GM21737 (cell line): ENCODE measurements around the gene ZC3H7B.

Experiments used
- ATAC-seq: cut with Tn5 transposase; IDR thresholded peaks from one replicate; pipeline ENCODE4 v1.9.1; 2021; ENCODE audit warnings: mild to moderate bottlenecking, moderate library complexity; ENCODE audit not compliant: unreplicated experiment

Gene ZC3H7B

DNA sequence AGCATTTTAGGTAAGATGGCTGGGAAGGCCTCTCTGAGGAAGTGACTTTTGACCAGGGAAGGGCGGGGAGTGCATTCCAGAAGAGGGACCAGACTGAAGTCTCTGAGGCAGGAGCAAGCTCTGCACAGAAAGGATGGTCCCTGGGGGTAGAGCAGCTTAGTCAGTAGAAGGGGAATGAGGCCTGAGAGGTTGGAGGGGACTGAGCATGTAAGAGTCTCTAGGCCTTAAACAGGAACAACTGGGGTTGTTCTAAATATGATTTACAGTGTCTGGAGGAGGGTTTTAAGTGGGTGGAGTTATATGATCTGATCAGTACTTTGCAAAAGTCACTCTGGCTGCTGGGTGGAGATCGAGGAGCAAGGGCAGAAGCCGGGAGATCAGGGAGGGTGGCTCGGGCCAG lies 48.8 kb downstream of the ZC3H7B start:
- no peak for ATAC-seq

DNA sequence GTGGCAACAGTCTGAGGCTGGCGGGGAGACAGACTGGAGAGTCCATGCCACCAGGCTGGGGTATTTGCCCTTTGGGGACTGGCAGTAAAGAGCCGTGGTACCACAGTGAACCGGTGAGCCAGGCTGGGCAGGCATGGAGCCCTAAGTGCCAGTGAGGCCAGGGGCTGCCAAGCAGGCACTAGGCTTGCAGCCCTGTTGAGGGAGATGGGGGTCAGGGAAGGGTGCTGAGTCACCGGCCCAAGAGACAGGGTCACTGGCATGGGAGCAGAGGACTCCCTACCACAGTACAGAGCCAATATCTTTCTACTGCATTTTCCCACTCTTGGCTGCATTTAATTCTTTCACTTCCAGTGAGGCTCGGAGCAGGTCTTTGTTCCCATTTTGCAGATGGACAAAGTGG lies 49.7 kb downstream of the ZC3H7B start:
- no peak for ATAC-seq

DNA sequence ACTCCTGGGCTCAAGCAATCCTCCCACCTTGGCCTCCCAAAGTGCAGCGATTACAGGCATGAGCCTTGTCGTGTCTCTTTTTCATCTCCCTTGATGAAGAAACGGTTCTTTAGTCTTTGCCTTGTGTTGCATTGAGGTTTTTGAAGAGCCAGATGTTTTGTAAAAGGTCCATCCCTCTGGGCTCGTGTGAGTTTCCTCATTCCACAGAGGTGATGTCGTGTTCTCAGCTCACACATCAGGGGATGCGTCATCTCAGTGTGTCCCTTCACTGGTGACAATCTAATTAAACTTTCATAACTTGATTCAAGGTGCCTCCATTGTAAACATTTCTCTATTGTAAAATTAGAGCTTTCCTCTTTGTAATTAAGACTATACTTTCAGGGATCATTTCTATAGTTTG lies 50.7 kb downstream of the ZC3H7B start:
- ATAC-seq, result no peak

DNA sequence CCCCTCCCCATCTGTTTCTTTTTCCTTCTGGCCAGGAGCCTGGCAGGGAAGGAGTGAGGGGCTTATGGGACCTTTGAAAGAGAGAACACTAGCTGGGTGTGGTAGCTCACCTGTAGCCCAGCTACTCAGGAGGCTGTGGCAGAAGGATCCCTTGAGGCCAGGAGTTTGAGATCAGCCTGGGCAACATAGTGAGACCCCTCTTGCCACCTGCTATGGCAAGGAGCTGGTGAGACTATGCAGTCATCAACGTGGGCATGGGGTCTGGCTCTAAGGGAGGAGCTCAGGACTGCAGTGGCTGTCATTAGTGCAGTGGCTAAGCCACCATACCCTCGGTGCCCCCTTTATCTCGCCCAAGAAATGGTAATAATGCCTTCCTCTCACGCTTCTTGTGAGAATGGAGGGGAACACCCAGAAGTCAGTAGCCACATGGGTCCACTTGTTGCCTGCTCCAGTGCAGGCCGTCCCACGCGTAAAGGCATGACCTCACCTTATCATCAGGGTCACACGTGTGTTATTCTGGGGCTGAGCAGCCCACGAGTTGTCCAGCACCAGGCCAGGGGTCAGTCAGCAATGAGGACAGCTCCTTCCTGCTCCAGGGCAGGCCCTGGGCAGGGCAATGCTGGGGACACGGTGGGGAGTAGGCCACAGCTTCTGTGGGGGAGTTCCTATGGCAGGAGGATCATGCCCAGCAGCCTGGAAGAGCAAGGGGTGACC lies 52.7 kb downstream of the ZC3H7B start:
- ATAC-seq, result no peak

DNA sequence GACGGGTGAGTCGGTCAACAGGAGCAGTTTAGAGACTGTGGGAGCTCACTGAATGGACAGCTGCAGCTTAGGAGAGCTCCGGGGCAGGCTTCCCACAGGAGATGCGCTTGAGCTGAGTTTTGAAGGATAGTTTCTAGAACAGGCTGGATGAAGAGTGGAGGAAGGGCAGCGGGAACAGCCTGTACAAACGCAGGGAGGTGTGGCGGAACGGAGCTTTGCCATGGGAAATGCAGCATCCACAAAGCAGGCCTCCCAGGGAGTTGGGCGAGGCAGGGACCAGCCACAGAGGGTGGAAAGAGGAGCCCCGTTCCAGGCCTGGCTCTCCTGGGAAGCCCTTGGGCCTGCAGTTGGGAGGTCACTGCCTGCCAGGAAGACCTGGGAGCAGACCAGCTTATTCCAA lies 53.7 kb downstream of the ZC3H7B start:
- ATAC-seq, result no peak

DNA sequence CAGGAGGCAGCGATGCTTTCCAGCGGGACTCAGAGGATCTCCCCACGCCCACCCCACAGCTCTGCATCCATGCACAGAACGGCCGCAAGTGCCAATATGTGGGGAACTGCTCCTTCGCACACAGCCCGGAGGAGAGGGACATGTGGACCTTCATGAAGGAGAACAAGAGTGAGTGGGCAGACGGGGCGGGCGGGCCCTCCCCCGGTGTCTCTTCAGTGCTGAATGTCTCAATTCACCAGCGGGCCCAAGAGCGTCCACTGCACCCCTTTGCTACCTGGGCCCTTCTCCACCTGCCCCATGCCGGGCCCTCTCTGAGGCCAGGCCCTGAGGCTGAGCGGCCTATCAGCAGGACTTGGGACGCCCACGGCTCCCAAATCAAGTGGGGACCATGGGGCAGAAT lies 54.6 kb downstream of the ZC3H7B start:
- no peak for ATAC-seq

DNA sequence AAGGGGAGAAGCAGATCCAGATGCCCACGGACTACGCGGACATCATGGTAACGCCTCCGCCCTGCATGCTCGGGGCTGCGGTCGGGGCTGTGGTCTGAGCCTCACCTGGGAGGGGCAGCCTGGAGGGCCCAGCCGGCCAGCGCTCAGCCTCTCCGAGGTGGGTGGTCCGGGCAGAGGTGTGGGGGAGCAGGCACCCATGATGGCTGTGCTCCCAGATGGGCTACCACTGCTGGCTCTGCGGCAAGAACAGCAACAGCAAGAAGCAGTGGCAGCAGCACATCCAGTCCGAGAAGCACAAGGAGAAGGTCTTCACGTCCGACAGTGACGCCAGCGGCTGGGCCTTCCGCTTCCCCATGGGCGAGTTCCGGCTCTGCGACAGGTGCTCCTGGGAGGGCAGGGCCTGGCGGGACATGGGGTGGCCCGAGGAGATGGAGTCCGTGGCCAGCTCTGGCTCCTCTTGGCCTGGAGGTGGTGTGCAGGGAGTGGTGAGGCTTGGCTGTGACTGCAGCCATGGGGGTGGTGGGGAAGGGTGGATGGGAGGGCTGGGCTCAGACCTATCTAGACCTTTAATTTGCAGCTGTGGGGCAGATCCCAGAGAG lies 55.2 kb downstream of the ZC3H7B start:
- ATAC-seq, result no peak

DNA sequence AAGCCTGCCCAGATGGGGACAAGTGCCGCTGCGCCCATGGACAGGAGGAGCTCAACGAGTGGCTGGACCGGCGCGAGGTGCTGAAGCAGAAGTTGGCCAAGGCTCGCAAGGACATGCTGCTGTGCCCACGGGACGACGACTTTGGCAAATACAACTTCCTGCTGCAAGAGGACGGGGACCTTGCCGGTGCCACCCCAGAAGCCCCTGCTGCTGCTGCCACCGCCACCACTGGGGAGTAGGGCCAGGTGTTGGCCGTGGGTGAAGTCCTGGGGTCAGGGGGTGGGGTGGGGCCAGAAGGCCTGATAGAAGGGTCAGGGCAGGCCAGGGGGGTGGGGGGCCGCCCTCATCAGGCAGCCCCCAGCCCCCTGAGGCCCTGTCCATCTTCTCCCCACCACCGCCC lies 55.9 kb downstream of the ZC3H7B start:
- ATAC-seq, result no peak

DNA sequence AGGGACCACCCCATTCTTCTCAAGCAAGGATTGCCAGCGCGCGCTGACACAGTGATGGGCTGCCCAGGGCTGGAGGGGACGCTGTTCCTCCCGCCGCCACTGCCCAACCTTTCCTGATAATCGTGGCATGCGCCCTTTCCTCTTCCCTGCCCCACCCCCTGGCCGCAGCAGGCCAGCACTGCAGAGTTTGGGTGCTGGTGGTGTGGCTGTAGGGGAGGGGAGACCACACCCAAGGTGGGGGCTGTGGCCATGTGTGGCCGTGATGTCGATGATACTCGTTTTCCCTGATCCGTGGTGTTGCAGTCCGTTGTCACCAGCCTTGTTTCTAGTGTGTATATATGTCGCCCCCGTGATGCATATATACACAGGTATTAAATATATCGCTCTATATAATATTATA lies 57.6 kb downstream of the ZC3H7B start:
- no peak for ATAC-seq

DNA sequence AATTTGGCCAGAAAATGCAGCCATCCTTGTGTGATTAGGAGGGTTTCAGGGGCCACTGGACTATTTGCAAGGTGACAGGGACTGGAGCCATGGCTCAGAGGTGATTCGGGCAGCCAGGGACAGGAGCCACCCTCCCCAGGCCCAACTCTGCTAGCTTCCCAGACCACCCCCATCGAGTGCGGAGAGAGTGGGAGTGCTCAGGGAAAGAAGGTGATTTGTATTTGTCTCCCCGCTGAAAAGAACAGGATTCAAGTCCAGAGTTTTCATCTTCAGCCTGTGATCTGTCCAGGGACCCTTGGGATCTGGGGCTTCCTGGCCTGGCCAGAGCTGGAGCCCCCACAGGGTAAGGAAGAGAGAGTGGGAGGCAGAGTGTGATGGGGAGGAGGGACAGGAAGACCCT lies 58.1 kb downstream of the ZC3H7B start:
- ATAC-seq, result no peak

DNA sequence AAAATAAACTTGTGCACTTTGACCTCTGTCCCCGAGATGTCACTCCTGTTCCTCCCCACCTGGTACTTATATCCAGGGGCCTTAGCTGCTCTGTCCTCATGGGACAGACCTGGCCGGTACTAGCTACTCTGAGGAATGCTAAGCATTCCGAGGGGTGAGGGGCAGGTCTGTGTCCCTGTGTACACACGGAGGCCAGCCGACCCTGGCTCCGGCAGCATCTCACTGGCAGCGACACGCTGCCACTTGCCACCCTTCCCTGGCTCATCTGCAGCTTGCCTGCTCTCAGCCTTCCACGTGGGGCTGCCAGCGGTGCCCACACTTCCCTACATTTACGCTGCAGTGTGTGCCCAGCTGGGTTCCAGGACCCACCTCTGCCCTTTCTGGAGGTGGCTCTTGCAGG lies 58.8 kb downstream of the ZC3H7B start:
- ATAC-seq, result no peak

DNA sequence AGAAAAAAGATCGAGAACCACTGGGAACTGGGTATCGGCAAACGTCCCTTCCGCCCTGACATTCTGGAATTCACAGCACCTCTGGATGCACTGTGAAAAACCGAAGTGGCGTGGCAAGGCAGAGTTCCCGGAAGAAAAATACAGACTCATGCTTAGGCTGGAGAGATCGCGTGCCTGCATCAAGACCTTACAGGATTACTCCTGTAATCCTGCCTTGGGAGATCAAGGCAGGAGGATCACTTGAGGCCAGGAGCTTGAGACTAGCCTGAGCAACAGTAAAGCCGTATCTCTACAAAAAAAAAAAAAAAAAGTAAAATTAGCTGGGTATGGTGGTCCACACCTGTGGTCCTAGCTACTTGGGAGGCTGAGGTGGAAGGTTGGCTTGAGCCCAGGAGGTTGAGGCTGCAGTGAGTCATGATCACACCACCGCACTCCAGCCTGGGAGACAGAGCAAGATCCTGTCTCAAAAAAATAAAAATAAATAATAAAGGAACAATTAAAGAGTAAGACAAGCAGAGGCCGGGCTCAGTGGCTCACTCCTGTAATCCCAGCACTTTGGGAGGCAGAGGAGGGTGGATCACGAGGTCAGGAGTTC lies 60.5 kb downstream of the ZC3H7B start:
- no peak for ATAC-seq

DNA sequence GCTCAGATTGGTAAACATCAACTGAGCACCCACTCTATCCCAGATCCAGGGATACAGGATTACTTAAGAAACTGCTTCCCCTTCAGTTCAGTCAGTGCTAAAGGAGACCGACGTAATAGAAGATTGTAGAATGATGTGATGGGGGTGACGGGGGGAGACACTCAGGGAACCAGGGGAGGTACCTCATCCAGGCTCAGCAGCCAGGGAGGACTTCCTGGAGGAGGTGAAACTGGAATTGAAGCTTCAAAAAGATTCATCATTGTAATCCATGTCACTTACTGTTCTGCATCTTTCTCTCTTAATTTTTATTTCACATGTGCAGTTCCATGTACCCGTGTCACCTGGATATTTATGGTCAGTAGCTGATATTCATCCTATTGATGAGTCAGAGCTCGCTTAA lies 61.3 kb downstream of the ZC3H7B start:
- no peak for ATAC-seq

DNA sequence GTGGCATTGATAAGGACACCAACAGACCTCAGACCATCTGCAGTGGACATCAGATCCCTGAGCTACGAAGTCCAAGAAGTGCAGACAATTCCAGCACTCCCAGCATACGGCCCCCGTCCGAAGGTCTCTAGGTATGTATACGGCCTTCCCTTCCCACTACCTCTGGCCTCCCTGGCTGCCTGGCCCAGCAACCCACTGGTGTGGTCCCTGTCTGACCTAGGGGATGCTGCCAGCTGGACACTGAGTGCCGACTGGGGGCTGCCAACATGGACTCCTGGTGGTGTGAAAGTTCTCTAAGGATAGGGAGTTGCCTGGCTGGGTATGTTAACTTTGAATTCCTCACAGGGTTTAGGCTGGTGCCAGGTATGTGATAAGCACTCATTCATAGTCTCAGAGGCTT lies 62.9 kb downstream of the ZC3H7B start:
- ATAC-seq, result no peak

DNA sequence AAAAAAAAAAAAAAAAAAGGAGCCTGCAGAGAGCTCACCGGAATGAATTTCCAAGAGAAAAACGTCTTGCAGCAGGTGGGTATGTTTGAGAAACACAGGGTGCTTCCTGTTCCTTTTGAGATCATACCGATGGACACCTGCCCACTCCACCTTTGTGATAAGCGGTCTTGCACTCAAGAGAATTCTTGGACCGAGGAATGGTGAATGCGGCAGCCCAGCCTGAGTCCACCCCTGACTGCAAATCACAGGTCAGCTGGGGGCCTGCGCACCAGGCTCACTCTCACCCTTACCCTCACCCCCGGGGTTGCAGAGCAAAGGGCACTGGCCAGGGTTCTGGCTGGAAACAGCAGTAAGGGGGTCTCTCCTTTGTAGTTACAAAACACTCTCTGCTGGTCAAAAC lies 63.6 kb downstream of the ZC3H7B start:
- ATAC-seq, result no peak

DNA sequence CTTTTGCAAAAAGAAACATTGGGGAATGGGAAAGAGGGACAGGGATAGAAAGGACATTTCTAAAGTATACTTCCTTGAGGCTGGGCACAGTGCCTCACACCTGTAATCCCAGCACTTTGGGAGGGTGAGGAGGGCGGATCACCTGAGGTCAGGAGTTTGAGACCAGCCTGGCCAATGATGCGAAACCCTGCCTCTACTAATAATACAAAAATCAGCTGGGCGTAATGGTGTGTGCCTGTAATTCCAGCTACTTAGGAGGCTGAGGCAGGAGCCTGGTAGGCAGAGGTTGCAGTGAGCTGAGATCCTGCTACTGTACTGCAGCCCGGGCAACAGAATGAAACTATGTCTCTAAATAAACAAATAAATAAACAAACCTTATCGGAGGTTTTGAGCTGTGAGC lies 64.1 kb downstream of the ZC3H7B start:
- ATAC-seq, result no peak

DNA sequence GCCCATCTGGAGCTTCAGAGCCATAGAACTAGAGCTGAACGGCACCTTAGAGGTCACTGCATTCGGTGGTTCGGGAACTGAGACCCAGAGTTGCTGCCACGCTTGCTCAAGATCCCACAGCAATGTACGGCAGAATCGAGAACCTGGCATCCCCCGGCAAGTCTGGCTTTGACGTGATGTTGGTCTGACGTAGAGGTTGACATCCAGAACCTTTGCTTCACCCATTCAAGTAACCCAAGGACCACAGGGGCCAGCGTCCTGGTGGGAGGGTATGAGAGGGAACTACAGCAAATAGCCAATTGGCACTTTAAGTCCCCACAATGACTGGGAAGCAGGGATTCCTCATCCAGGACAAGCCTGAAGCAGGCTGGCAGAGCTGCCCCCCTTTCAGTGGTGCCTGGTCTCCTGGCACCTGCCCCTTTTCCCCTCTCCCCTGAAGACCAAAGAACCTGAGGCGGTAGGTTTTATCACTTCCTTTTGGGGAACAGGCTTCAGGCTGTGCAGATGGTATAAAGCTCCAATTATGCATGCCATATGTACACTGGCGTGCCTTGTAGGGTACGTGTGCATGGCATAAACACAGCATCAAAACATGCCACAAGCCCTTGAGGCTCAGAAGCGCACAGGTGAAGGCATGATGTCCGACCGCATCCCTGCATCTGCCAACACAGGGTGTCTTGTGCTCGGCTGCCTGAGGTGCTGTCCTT lies 65.2 kb downstream of the ZC3H7B start:
- ATAC-seq, result no peak

DNA sequence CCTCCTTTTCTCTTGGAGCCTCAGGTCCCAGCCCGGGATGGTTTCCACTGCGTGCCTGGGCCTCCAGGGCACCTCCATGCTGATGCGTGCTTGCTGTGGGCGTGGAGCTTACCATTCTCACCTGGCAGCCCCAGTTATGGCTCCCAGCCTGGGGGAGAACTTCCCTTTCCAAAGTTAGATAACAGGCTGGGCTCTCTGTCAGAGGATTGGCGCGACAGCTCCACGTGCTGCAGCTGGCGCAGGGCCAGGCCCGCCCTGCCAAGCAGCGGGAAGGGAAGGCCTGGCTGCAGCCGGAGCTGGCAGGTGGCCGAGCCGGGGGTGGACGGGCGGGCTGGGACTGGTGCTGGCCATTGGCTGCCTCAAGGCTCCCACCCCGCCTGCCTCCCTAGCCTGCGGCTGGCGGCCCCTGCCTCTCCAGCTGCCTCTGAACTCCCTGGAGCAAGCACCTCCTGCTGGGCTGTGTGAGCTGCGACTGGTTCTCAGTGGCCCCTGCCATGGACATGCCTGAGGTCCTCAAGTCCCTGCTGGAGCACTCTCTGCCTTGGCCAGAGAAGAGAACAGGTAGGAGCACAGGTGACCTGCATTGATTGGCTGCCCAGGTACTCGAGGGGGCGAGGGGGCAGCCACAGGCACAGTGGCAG lies 65.8 kb downstream of the ZC3H7B start:
- no peak for ATAC-seq

DNA sequence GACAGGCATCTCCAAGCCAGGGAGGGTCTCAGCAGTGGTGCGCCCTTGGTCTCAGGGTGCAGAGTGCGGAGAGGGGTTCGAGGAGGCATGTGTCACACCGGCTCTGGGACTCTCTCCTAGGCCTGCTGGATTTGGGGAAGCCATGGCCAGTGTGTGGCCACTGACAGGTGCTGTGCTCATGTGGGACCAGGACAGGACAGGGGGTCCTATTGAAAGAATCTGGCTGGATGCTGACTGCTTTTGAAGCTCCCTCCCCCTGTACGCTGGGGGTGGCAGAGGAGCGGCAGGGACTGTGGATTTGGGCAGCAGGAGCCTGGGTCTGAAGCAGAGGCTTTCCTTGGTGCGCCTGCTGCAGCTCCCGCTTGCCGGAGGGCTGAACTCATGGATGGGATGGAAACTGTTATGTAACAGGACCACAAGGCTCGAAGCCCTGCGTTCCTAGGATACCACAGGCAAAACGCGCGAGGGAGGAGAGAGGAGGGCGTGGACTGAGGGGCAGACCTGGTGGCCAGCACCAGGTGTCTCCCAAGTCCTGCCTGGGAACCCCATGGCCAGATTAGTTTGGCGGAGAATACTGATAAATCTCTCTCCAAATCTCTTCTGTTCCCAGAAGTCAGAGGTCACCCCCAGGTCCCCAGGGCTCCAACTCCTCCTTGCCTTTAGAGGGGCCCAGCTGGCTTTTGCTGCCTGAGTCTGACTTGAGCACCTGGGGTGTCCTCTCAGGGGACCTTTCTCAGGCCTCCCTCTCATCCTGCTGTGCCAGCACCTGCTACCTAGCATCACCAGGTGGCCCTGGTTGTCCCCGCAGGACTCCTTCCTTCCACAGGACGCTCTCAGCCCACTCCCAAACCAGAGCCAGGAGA lies 66.6 kb downstream of the ZC3H7B start:
- ATAC-seq, result no peak

DNA sequence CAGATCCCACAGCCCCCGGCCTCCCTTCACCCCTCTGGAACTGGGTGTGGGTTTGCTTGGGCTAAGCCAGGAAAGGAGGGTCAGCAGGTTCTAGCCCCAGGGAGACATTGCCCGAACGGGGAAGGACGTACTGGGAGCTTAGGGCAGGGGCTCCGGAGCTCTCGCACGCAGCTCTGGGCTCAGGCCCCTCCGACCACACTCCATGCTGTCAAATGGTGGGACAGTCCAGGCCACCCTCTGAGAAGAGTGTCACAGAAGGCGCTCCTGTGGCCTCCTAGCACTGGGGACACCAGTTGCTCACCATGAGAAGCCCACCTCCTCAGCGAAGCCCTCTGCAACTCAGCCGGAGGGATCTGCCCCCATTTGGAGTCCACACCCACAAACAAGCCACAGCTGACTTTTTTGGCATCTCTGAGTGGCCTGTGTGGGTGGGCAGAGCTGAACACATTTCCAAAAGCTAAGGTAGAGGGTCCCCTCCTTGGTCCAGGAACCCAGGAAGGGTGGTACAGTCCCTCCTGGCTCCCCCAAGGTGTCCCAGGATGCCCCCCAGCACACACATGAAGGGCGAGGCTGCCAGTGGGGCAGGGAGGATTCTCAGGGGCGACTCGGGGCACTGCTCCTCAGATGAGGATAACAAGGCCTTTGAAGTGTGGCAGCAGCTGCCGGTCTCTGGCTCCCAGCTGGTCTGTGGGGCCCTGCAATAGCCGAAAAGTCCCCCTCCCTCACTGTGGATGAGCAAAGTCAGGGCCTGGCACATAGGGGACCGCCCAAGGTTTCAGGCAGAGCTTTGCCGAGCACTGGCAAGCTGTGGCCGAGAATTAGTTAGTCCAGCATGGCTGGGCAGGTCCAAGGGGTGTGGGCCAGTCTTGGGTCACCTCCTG lies 67.5 kb downstream of the ZC3H7B start:
- no peak for ATAC-seq
